GM12878 (cell line): ENCODE measurements around the gene GPC6. TPM values are rescaled to one million over a fixed set of nuclear protein-coding genes. Genes with fewer than 3 reads are reported as not detected.

ENCODE experiments used
- ATAC-seq: fragments of 200-7000 bp; cut with Tn5 transposase; 3 replicates; pipeline ENCODE4 v1.9.1; 2020; ENCODE audit warnings: mild to moderate bottlenecking, moderate library complexity
- BruUV-seq: library from RNA; stranded (reverse); fragments of 400-500 nt; replicated peaks from 2 replicates; lab custom pipeline; 2021; lab: Mats Ljungman, UMichigan
- CTCF ChIA-PET: fragments of 300-600 bp; sonication (Branson Sonifier 250); formaldehyde crosslinking; extraction: SDS; loops from one replicate; lab custom pipeline; 2021; ENCODE audit warnings: inconsistent platforms; lab: Yijun Ruan, JAX
- POLR2A ChIA-PET: fragments of 350-600 bp; formaldehyde crosslinking; extraction: SDS; loops from one replicate; lab custom pipeline; 2021; ENCODE audit warnings: inconsistent platforms; lab: Charles Lee
- RAD21 ChIA-PET: fragments of 300-600 bp; sonication (Branson Sonifier 250); formaldehyde crosslinking; loops from one replicate; lab custom pipeline; 2023; ENCODE audit warnings: antibody characterized with exemption; ENCODE audit not compliant: unreplicated experiment; lab: Charles Lee
- SMC1A ChIA-PET: fragments of 300-600 bp; sonication (Branson Sonifier 250); formaldehyde crosslinking; loops from one replicate; lab custom pipeline; 2023; ENCODE audit not compliant: unreplicated experiment, uncharacterized antibody; lab: Charles Lee
- DNase-seq: peaks from one replicate; pipeline ENCODE4 v3.0.0-alpha.2; 2011; ENCODE audit warnings: low read depth, low spot score
- FAIRE-seq: peaks from 3 replicates; lab custom pipeline; 2011; peaks lifted over from hg19 to GRCh38; lab: Jason Lieb, UNC
- H2AFZ ChIP-seq: 2 replicates; pipeline ENCODE4 v1.6.0; 2011; ENCODE audit warnings: low read depth, low read length, control low read depth; ENCODE audit not compliant: control insufficient read depth
- H3K27ac ChIP-seq: 2 replicates; pipeline ENCODE4 v1.5.1; 2011; ENCODE audit warnings: control low read depth; ENCODE audit not compliant: control insufficient read depth, insufficient read depth
- H3K27me3 ChIP-seq, 2 experiments: replicated peaks in 1 of 2; 2 replicates each; pipeline versions ENCODE4 v1.6.0 to v1.6.1; 2011; ENCODE audit warnings: low read length in 1 of 2; ENCODE audit not compliant: control insufficient read depth in 2 of 2, insufficient read depth in 2 of 2
- H3K36me3 ChIP-seq, 2 experiments: 2 replicates each; pipeline ENCODE4 v1.5.1; 2011; ENCODE audit warnings: low read length in 1 of 2; ENCODE audit not compliant: control insufficient read depth in 2 of 2, insufficient read depth in 2 of 2
- H3K4me1 ChIP-seq: 2 replicates; pipeline ENCODE4 v1.6.1; 2011; ENCODE audit warnings: mild to moderate bottlenecking, low read length, moderate library complexity, mixed read lengths; ENCODE audit not compliant: control insufficient read depth, insufficient read depth
- H3K4me2 ChIP-seq: 2 replicates; pipeline ENCODE4 v1.6.0; 2011; ENCODE audit warnings: control low read depth; ENCODE audit not compliant: control insufficient read depth, insufficient read depth
- H3K4me3 ChIP-seq: fragments of 200-600 bp; sonication (generic); 2 replicates; pipeline ENCODE4 v1.5.1; 2016
- H3K79me2 ChIP-seq: 2 replicates; pipeline ENCODE4 v1.6.0; 2011; ENCODE audit warnings: low read length; ENCODE audit not compliant: control insufficient read depth, insufficient read depth
- H3K9ac ChIP-seq: 2 replicates; pipeline ENCODE4 v1.8.0; 2011; ENCODE audit warnings: low read length, control low read depth, mixed read lengths; ENCODE audit not compliant: control insufficient read depth, insufficient read depth
- H3K9me3 ChIP-seq: replicated peaks from 3 replicates; pipeline ENCODE4 v1.5.1; 2011; ENCODE audit warnings: mild to moderate bottlenecking, low read length; ENCODE audit not compliant: control insufficient read depth, insufficient read depth
- H4K20me1 ChIP-seq: 2 replicates; pipeline ENCODE4 v1.6.0; 2011; ENCODE audit not compliant: control insufficient read depth, insufficient read depth
- CBX5 ChIP-seq: sonication (generic); IDR thresholded peaks from 2 replicates; pipeline ENCODE4 v1.6.1; 2016; ENCODE audit warnings: low read depth, moderate library complexity, mild to moderate bottlenecking, inconsistent platforms
- CHD2 ChIP-seq: IDR thresholded peaks from 2 replicates; pipeline ENCODE4 v1.6.1; 2011; ENCODE audit warnings: low read depth, low read length, improper control_type of control experiment, borderline replicate concordance
- EZH2 ChIP-seq: IDR thresholded peaks from 2 replicates; pipeline ENCODE4 v1.6.1; 2012; ENCODE audit warnings: low read depth, mild to moderate bottlenecking, control low read depth, inconsistent platforms, low read length, borderline replicate concordance; ENCODE audit not compliant: control insufficient read depth
- MYB ChIP-seq: fragments of 150-350 bp; IDR thresholded peaks from 2 replicates; pipeline ENCODE4 v1.6.1; 2014; ENCODE audit warnings: mild to moderate bottlenecking, low read depth, low read length, borderline replicate concordance
- NFXL1 ChIP-seq: fragments of 450-650 bp; IDR thresholded peaks from 2 replicates; pipeline ENCODE4 v1.6.1; 2017; ENCODE audit warnings: antibody characterized with exemption, mild to moderate bottlenecking, borderline replicate concordance
- RFX5 ChIP-seq: IDR thresholded peaks from 2 replicates; pipeline ENCODE4 v1.6.1; 2011; ENCODE audit warnings: low read depth, low read length, improper control_type of control experiment
- SMAD5 ChIP-seq: IDR thresholded peaks from 2 replicates; pipeline ENCODE4 v1.6.1; 2016; ENCODE audit warnings: antibody characterized with exemption, low read depth
- STAT1 ChIP-seq: fragments of 450-650 bp; conservative IDR thresholded peaks from 2 replicates; pipeline ENCODE4 v1.6.1; 2014; ENCODE audit warnings: antibody characterized with exemption, mild to moderate bottlenecking
- TBL1XR1 ChIP-seq: IDR thresholded peaks from 2 replicates; pipeline ENCODE4 v1.6.1; 2012; ENCODE audit warnings: low read depth, low read length, improper control_type of control experiment
- WGBS: methylation state at CpG from one replicate; pipeline ENCODE4 v1.1.6; 2016; ENCODE audit warnings: low lambda C conversion rate; ENCODE audit not compliant: insufficient replicate concordance, insufficient coverage; ENCODE audit errors: missing lambda C conversion rate; 5-methylcytosine and 5-hydroxymethylcytosine counted together
- in situ Hi-C: fragments of 300-500 bp; cut with MboI; formaldehyde crosslinking; loops from 9 replicates; pipeline ENCODE4 v1.14.3; 2018; ENCODE audit warnings: mixed read lengths
- intact Hi-C: fragments of 100-400 bp; cut with micrococcal nuclease; formaldehyde crosslinking; loops from one replicate; pipeline ENCODE4 v1.14.2; 2022; ENCODE audit not compliant: unreplicated experiment
- polyA plus RNA-seq, 11 experiments: library from polyadenylated mRNA; depleted of rRNA in 4 of 11; unstranded in 6 of 11; stranded (reverse) in 5 of 11; fragments of >200 nt; fragmentation: Nextera tagmentation in 4 of 11; fragmentation: Illumina TruSeq in 1 of 11; extraction: Ambion mirVana in 4 of 11; extraction: Trizol in 1 of 11; gene quantifications; 1 replicate in 1 of 11; 2 replicates in 10 of 11; pipeline versions ENCODE4 v1.2.1 to v1.2.3, GENCODE V29; 2011 to 2016; ENCODE audit warnings: inconsistent platforms in 2 of 11, missing spikeins in 2 of 11, low read depth in 1 of 11
- total RNA-seq, 4 experiments: library from RNA; depleted of rRNA in 3 of 4; stranded (reverse); fragments of >200 nt in 3 of 4; fragmentation: Illumina TruSeq in 1 of 4; extraction: Trizol in 1 of 4; gene quantifications; 2 replicates each; pipeline versions ENCODE4 v1.2.1 to v1.2.3, GENCODE V29; 2013 to 2021
- TF ChIP-seq, protein P1 (sequence below): IDR thresholded peaks from 2 replicates; pipeline ENCODE4 v1.6.1; 2012; ENCODE audit warnings: mild to moderate bottlenecking, low read depth, low read length
- TF ChIP-seq, protein P2 (sequence below): fragments of 450-650 bp; formaldehyde crosslinking; IDR thresholded peaks from 2 replicates; pipeline ENCODE4 v1.4.0; 2020; ENCODE audit warnings: mild to moderate bottlenecking, moderate library complexity

Gene GPC6
- total and polyA plus RNA-seq, 10 of the 15 experiments (the other 5 are each of a cell fraction or from before 2014, with no cell fraction given) = 0.03 to 0.04 (median 0.03) TPM; not detected in 7

GRCh38 chr13:93226065-93226622 is 463 bp upstream of the GPC6 start:
- H3K36me3 ChIP-seq = no peaks in the 10 kb centered on the region
- H3K4me1 ChIP-seq = no peaks in the 10 kb centered on the region
- ChIA-PET POLR2A (no interaction called here), RAD21 (no interaction called here), SMC1A (no interaction called here), CTCF (no interaction called here)
- intact Hi-C loops (no loop called here), in situ Hi-C loops (no loop called here)
- FAIRE-seq = no peak
- no peaks in the 10 kb centered on the region for H3K27me3 ChIP-seq
- no peak overlapping the region for H3K4me3 ChIP-seq
- H3K79me2 ChIP-seq = no peaks in the 10 kb centered on the region
- ATAC-seq = no peak
- H3K27ac ChIP-seq = no peak overlapping the region
- no peak overlapping the region for H3K4me2 ChIP-seq
- WGBS = 18% methylated on average over 5 of the region's 5 CpGs
- H3K9ac ChIP-seq = no peak overlapping the region
- no peaks in the 10 kb centered on the region; the same call in 2 of the 3 replicates for H3K9me3 ChIP-seq
- no peaks in the 10 kb centered on the region for H4K20me1 ChIP-seq
- no peak for DNase-seq
- TF ChIP-seq, protein P1, sequence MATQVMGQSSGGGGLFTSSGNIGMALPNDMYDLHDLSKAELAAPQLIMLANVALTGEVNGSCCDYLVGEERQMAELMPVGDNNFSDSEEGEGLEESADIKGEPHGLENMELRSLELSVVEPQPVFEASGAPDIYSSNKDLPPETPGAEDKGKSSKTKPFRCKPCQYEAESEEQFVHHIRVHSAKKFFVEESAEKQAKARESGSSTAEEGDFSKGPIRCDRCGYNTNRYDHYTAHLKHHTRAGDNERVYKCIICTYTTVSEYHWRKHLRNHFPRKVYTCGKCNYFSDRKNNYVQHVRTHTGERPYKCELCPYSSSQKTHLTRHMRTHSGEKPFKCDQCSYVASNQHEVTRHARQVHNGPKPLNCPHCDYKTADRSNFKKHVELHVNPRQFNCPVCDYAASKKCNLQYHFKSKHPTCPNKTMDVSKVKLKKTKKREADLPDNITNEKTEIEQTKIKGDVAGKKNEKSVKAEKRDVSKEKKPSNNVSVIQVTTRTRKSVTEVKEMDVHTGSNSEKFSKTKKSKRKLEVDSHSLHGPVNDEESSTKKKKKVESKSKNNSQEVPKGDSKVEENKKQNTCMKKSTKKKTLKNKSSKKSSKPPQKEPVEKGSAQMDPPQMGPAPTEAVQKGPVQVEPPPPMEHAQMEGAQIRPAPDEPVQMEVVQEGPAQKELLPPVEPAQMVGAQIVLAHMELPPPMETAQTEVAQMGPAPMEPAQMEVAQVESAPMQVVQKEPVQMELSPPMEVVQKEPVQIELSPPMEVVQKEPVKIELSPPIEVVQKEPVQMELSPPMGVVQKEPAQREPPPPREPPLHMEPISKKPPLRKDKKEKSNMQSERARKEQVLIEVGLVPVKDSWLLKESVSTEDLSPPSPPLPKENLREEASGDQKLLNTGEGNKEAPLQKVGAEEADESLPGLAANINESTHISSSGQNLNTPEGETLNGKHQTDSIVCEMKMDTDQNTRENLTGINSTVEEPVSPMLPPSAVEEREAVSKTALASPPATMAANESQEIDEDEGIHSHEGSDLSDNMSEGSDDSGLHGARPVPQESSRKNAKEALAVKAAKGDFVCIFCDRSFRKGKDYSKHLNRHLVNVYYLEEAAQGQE = no peak
- TF ChIP-seq STAT1 = no peak
- no peak for TF ChIP-seq CBX5
- no peak for TF ChIP-seq NFXL1
- TF ChIP-seq CHD2 = no peak
- TF ChIP-seq SMAD5 = no peak
- no peak for TF ChIP-seq EZH2
- TF ChIP-seq TBL1XR1 = no peak
- TF ChIP-seq, protein P2, sequence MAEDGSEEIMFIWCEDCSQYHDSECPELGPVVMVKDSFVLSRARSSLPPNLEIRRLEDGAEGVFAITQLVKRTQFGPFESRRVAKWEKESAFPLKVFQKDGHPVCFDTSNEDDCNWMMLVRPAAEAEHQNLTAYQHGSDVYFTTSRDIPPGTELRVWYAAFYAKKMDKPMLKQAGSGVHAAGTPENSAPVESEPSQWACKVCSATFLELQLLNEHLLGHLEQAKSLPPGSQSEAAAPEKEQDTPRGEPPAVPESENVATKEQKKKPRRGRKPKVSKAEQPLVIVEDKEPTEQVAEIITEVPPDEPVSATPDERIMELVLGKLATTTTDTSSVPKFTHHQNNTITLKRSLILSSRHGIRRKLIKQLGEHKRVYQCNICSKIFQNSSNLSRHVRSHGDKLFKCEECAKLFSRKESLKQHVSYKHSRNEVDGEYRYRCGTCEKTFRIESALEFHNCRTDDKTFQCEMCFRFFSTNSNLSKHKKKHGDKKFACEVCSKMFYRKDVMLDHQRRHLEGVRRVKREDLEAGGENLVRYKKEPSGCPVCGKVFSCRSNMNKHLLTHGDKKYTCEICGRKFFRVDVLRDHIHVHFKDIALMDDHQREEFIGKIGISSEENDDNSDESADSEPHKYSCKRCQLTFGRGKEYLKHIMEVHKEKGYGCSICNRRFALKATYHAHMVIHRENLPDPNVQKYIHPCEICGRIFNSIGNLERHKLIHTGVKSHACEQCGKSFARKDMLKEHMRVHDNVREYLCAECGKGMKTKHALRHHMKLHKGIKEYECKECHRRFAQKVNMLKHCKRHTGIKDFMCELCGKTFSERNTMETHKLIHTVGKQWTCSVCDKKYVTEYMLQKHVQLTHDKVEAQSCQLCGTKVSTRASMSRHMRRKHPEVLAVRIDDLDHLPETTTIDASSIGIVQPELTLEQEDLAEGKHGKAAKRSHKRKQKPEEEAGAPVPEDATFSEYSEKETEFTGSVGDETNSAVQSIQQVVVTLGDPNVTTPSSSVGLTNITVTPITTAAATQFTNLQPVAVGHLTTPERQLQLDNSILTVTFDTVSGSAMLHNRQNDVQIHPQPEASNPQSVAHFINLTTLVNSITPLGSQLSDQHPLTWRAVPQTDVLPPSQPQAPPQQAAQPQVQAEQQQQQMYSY (CRISPR knock-in tag) = no peak
- TF ChIP-seq MYB = no peak
- TF ChIP-seq RFX5 = no peak
- BruUV-seq = no TSS peak
- no peak overlapping the region for H2AFZ ChIP-seq
